HG02938 (cell line): ENCODE results near the gene RASGRP2.

Experiments used
- ATAC-seq: cut with Tn5 transposase; IDR thresholded peaks from one replicate; pipeline ENCODE4 v1.9.1; 2021; ENCODE audit warnings: mild to moderate bottlenecking, moderate library complexity; ENCODE audit not compliant: unreplicated experiment

RASGRP2 gene

DNA sequence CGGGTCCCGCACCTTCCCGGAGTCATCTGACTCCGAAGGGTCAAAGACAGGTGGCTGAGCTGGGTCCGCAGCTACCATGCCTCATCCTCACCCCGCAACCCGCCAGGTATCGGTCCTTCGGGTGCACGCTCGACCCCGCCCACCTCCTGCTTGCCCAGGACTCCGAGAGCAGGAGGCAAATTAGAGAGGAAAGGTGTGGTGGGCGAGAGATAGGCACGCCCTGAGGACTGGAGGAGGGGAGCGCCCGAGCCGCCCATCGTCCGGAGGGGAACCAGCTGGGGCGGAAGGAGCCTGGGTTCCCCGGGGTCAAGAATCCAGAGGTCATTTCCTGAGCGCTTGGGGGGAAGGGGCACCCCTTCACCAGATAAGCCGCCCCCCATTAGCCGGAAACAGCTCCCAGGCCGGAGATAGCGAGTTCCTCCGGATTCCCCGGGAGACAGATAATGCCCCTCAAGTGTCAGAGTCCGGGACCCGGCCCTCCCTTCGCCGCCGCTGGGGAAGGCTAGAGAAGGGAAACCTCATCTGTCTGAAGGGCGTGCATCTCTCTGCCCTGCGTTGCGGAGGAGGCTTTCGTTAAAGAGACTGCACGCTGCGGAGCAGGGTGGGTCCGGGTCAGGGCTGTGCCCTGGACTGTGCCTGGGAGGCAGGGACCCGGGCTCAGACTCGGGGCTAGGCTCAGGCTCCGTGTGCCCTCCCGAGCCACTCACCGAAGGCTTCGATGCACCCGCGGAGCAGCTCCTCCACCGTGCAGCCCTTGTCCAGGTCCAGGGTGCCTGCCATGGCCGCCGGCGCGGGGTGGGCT is 1.7 kb downstream of the RASGRP2 start:
- no peak for ATAC-seq

DNA sequence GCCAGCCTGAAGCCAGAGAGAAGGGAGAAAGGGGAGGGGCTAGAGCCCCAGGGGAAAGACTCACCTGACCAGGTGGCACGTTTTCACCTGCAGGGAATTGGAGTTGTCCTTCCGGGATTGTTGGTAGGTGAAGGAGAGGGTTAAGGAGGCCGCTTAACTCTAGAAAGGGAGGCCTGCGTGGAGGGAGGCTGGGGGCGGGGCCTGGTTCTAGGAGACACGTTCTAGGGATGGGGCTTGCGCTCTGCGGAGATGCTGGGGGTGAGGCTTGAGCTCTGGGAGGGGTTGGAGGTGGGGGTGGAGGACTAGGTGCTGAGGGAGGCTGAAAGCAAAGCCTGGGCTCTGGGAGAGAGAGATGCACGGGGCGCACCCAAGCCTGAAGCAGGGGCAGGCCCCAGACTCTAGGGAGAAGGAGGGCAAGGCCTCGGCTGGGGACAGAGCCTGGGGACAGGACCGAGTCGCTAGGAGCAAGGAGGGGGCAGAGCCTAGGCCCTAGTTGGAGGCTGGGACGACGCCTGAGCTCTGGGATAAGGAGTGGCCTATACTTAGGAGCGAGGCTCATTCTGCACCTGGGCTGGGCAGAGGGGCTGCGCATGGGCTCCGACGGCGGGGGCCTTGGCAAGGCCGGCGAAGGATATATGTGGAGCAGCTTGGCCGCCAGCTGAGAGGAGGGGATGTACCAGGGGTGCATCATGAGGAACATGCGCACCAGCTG is 2.4 kb downstream of the RASGRP2 start:
- ATAC-seq = no peak

DNA sequence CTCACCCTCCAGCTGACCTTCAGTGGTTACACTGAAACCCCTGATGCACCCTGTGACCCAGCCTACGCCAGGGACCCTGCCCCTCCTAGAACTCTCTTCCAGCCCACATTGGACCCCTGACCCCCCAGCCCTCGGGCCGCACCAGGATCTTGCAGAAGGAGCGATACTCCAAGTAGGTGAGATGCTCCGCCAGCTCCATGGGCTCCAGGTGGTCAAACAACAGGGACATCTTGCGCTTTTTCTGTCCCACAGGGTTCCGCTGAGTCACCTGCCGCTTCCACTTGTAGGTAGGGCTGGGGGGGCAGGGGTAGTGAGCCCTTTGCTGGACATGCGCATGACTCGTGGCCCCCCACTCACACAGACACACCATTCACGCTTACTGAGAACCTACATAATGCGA is 4.1 kb downstream of the RASGRP2 start:
- no peak for ATAC-seq

DNA sequence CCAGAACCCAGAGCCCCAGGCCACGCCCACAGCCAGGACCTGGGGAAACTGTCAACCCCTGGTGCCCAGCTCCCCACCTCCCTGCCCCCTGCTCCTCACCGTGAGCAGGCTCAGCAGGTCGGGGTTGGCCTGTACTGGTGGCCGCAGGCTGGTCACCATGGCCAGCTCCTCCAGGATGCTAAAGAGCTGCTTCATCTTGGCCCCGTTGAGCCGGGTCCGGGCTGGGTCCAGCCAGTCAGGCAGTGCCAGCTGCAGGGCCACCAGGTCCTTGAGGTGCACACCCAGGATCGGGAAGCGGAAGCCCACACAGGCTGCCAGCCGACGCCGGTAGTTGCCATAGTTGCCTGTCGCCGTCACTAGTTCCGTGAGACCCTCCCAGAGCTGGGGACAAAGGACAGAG is 7.3 kb downstream of the RASGRP2 start:
- ATAC-seq = no peak

DNA sequence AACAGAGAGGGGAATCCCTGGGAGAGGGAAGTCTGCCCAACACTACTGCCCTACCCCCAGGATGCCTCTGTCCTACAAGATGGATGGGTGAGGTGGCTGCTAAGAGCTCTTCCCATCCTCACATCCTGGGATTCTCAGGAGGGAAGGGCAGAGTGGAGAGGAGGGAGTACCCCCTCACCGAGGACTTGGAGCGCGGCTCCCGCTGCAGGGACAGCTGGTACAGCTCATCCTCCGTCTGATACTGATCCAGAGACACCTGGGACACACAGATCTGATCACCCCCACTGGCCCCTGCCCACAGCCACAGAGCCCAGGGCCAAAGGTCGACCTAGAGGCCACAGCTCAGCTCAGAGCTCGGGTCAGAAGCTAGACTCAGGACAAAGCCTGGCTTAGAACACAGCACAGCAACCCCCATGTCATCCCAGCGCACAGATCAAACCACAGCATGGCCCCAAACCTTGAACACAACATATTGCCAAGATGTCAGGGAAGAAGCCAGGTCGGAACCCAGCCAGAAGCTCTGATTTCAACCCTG is 8.2 kb downstream of the RASGRP2 start:
- ATAC-seq = no peak

DNA sequence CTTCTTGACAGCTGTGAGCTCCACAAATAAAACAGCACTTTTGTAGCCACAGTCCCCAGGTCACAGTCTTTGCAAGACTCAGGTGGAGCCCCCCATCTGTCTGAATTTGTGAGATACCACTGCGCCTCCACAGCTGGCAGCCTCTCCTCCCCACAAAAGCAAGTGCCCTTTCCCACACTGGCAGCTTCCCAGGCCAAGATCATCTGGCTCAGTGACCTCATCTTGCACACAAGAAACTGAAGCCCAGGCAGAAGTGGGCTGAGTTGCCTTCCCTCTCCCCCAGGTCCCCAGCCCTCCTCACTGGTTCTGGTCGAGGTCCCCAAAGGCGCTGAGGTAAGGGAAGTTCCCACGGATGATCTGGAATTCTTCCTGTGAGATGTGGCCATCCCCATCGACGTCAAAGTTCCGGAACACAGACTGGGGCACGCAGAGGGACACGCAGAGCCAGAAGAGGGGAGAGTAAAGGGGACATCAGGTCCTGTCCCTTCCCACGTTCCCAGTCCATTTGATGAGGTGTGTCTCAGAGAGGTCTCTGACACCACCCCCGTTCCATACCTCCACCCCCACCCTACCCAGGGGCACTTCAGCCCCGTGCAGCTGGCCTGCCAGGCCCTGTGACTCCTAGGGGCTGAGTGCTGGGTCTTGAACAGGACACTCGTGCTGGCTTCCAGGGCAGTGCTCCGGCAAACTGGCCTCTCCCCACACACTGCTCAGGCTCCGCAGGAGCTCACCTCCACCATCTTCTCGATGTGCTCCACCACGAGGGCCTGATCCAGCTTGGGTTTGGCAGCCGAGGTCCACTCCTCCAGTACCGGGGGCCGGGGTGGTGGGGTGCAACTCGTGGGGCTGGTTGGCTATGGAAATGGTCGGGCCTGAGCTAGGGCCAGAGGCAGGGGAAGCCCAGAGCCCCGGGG is 8.9 kb downstream of the RASGRP2 start:
- ATAC-seq = no peak

DNA sequence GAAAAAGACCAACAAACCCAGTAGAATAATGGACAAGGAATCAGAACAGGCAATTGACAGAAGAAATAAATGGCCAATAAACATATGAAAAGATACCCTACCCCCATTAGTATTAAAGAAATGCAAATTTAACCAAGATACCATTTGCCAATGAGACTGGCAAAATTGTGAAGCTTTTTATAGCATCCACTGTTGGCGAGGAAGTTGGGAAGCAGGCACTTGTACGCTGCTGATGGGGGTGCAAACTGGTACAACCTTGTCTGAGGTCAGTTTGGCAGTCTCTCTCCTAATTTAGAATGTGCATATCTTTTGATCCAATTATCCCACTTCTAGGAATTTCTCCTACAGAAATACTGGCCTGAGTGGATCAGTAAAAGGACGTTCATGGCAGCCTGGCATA is 12.3 kb downstream of the RASGRP2 start:
- ATAC-seq = no peak

DNA sequence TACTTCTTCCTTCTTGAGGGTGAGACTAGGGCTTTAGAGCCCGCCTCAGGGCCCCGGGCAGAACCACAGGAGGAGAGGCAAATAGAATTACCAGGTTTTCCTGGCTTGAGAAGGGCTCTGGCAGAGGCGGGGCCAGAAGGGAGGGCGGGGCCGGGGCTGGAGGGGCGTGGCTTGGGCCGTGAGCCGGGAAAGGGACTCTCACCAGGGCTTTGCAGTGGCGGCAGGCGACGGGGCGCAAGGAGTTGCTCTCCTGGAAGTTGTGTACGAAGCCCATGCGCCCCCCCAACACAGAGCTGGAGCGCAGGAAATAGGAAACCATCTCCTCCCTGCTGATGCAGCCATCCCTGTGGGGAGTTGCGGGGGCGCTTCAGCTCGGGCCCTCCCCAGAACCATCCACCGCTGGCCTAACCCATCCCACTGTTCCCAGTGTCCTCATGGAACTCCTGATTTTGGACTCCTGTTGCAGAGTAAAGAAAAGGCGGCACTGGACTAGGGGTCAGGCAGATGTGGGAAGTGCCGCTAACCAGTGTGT is 14.0 kb downstream of the RASGRP2 start:
- ATAC-seq = no peak

DNA sequence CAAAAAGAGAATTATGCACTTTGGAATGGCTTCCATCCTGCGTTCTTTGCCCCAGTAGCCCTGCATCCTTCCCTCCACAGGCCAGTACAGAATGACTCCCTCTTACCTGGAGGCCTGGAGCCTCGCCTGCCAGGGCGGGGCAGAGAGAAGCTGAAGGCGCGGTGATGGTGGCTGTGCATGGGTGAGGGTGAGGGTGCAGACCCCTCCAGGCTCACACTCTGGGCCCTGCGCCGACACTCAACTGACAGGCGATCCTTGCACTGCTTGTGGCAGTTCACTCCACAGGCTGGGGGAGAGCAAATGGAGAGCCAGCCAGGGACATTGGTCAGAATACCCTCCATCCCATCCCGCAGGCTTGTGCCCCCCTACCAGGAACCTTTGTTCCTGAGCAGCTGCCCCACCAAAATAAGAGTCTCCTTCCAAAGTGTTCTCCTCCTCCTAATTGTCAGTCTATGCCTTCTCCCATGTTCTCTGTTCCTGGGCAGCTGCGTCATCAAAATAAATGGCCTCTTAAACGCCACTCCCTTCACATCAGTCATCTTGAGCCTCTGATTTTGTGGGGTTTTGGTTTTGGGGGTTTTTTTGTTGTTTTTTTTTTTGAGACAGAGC is 15.1 kb downstream of the RASGRP2 start:
- ATAC-seq = no peak

DNA sequence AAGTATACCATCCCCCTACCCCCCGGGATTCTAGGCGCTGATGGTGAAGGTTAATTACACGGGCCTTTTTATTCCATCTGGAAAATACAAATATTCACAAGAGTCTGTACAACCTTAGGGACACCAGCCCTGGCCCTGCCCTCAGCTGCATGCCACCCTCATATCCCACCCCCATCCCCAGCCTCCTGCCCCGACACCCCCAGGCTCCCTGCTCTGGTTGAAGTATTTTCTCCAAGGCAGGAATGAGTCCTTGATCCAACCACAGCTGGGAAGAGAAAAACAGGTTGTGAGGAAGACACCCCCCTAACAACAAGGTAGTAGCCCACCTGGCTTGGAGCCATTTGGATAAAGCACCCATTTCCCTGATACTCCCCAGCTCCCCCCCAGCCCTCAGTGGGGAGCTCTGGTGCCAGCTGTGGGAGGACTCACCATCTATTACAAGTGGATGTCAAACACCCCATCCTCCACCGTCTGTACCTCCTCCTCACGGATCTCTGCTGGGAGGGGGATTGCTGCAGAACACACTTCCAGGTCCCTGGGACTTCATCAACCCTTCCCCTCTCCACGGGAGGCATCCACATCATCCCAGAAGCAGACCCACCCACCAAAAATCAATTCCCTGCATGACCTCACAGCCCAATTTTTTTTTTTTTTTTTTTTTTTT is 16.9 kb downstream of the RASGRP2 start:
- no peak for ATAC-seq

DNA sequence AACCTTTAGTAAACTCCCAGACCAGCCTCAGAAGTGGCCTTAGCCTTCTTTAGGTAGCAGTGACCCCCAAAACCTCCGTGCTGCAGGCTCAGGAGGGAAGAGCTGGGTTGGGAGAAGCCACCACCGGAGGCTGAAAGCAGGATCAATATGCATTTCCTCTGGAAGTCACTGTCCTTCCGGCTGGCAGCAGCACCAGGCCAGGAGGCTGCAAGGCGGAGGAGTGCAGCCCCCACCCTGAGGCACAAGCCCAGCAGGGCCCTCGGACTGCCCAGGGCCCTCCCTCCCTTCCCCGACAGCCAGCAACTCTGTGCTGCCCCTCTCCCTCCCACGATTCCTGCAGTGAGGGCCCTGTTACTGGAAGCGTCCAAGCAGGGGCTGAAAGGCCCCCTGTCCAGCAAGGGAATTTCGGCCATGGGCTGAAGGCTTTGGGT is 17.7 kb downstream of the RASGRP2 start:
- no peak for ATAC-seq

DNA sequence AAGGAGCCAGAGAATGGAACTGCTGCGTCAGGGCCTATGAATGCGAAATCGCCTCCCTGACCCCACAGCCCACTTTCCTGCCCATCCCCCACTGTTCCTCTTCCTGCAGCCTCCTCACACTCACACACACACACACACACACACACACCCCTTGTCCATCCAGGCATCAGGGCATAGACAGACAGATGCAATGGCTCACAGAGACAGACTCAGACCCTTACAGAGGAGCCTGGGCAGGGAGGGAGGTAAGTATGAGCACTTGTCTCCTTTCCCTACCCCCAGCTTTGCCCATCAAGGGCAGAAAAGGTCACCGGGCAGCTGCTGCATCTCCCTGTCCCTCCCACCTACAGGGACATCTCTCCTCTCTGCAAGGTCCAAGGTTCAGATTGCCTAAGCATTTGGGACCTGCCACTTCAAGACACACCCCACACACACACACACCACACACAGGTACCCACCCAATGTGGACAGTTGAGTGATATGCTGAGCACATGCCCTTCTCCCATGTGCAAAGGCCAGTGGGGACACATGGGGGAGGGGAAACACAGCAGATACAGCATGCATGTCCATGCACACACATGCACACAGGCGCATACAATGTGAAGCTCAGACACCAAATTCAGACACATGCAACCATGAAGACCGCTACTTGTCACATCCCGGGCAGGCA is 18.9 kb downstream of the RASGRP2 start:
- no peak for ATAC-seq

DNA sequence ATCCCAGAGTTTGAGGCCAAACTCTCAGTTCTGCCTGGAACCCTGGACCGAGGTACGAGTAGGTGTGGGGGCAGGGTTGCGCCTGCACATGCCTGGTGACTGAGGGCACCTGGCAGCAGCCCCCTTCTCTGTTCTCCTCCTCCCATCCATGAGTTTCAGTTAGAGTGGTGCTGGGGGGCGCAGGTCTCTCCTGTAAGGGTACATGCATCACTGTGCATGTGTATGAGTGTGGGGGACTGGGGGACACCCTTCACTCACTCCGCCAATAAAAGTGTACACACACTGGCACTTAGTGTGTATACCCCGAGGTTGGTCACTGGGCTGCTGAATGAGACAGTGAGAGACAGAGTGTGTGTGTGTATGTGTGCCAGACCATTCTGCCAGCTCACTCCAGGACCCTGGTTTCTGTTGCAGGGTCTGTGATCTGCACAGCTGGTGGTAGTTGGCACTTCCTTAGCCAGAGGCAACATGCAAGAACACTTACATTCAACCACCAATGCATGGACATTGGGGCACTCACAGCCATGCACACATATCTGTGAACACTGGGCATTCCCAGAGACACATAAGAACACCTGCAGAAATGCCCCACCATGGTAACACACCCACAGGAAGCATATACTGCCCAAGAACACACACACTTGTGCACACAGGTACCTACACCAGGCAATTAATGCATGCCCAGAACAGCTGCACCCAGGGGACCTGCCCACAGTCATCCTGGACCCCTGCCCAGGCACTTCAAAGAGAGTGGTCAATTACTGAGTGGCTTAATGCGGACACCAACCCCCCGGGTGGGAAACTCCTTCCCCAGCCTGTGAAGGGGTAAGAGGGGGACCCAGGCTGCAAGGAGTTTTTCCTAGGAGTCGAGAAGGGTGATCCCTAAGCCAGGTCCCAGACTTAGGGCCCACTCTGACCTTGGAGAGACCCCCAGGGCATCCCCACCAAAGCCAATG is 19.8 kb downstream of the RASGRP2 start:
- ATAC-seq = no peak

DNA sequence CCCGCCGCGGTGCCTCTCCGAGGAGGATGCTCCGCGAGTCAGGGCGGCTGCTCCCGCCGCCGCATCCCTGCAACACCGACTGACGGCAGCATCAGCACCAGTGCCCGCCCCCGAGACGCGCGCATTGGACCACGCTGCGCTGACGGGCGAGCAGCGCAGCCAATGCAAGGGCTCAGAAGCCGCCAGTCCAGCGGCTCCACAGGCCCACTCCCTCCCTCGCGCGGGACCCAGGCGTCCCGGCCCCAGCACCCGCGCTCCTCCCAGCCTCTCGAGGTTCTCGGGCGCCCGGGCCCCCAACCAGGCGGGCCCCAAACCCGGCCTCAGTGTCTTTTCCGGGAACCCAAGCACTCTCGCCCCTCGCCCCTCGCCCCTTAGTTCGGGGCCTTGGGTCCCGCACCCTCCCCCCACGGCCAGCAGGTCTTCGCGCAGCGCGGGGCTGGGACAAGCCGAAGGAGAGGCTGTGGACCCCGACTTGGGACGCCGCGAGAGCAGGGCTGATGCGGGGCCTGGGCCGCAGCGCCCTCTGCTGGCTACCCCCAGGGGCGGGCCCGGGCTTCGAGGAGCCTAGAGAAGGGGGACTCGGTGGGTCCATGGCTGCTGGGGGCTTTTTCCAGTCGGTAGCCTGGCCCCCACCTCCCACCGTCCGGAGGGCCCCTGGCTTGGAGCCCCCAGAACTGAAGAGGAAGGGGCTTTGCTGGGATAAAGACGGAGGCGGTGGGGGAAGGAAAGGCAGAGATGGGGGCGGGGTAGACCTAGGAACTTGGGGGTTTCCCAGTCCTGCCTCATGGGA is 20.6 kb downstream of the RASGRP2 start, which contains the start of gene NRXN2:
NRXN2 (minus strand) TSS at position 81 of the 790 bp plus-strand sequence. CDS start 9,498 bp downstream, outside the sequence.
- ATAC-seq = peak; percentile 62

DNA sequence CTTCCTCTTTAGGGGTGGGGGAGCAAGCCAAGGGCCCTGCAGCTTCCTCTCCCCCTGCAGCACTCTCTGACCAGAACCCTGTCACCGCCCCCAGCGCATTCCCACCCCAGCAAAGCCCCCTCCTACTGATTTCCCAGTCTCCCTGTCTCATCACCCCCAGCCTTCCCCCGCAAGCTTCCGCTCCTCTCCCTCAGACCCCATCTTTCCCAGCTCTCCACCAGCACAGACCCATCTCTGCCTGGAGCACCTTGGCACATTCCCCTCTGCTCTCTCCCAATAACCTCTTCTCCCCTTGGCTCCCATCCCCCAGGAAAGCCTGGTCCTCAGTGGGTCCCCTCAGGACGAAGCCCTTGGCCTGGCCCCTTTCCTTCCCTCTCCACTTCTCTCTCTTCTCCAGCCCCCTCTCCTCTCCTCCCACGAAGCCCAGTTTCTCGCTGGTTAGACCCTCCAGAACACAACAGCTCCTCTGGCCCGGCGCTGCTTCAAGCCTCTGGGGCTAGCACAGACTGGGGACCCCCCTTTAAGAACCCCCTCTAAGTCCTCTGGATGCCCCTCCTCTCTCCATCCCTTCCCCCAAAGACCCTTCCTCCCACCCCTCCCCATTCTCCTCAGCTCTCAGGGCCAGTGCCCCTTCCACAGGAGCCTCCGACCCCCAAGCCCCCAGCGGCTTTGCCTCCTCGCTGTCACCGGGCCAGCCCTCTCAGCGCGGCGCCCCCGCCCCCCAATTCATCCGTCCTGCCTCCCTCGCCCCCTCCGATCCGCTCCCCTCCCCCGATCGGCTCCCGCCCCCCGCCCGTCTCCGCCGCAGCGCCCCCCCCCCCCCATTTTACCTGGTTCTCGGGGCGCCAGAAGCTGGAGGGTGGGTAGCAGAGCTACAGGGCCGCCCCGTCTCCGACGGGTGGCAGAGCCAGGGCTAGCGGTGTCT is 21.5 kb downstream of the RASGRP2 start:
- ATAC-seq = no peak

DNA sequence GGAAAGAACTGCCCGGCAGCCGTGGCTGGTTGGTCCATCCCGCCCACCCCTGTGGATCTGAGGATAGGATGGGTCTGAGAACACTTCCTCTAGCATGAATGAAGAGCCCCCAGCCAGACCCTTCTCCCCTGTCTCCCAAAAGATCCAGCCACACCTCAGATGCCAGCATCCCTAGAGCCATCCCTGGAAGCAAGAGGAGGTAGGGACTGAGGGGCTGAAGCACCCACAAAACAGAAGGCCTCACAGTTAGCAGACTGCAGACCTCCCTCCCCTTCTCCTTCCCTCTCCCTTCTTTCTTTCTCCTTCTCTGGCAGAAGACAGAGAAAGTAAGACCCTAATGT is 22.6 kb downstream of the RASGRP2 start:
- no peak for ATAC-seq
